ENCODE data around the gene PIGV.

The PIGV gene

GRCh38 chr1:26787706-26788514, at the start of gene PIGV:
Gene PIGV, plus strand, starts transcription at chr1:26787950. Its CDS starts 2,866 bp downstream, at chr1:26790816.
- in situ Hi-C loops (cut with HindIII; ENCODE audit: low sequenced_read_pairs): loop anchor here (5.0 kb wide), 1 partner anchor 186 kb away; no protein-coding TSS in a partner anchor

GRCh38 chr1:26739329-26739914, 48.3 kb upstream of the PIGV start:
- in situ Hi-C loops (cut with HindIII; ENCODE audit: low sequenced_read_pairs): no loop called here

GRCh38 chr1:26740023-26740634, 47.6 kb upstream of the PIGV start:
- in situ Hi-C loops (cut with HindIII; ENCODE audit: low sequenced_read_pairs): no loop called here

- in situ Hi-C loops (cut with HindIII; ENCODE audit: low sequenced_read_pairs): no loop called here
Measured at GRCh38 chr1:26740952-26741351, 46.8 kb upstream of the PIGV start.

GRCh38 chr1:26743426-26744059, 44.2 kb upstream of the PIGV start:
- in situ Hi-C loops (cut with HindIII; ENCODE audit: low sequenced_read_pairs): no loop called here

GRCh38 chr1:26744075-26744959, 43.4 kb upstream of the PIGV start:
- in situ Hi-C loops (cut with HindIII; ENCODE audit: low sequenced_read_pairs): no loop called here

- in situ Hi-C loops (cut with HindIII; ENCODE audit: low sequenced_read_pairs): no loop called here
Measured at GRCh38 chr1:26745191-26745590, 42.6 kb upstream of the PIGV start.

GRCh38 chr1:26747048-26747447, 40.7 kb upstream of the PIGV start:
- in situ Hi-C loops (cut with HindIII; ENCODE audit: low sequenced_read_pairs): no loop called here

GRCh38 chr1:26748351-26748750, 39.4 kb upstream of the PIGV start:
- in situ Hi-C loops (cut with HindIII; ENCODE audit: low sequenced_read_pairs): no loop called here

GRCh38 chr1:26749458-26749857, 38.3 kb upstream of the PIGV start:
- in situ Hi-C loops (cut with HindIII; ENCODE audit: low sequenced_read_pairs): no loop called here

GRCh38 chr1:26750428-26750827, 37.3 kb upstream of the PIGV start:
- in situ Hi-C loops (cut with HindIII; ENCODE audit: low sequenced_read_pairs): loop anchor here (5.0 kb wide), 1 partner anchor 73 kb away; no protein-coding TSS in a partner anchor

- in situ Hi-C loops (cut with HindIII; ENCODE audit: low sequenced_read_pairs): loop anchor here (5.0 kb wide), 1 partner anchor 75 kb away; no protein-coding TSS in a partner anchor
Measured at GRCh38 chr1:26752519-26752918, 35.2 kb upstream of the PIGV start.

GRCh38 chr1:26754086-26754874, 33.5 kb upstream of the PIGV start:
- in situ Hi-C loops (cut with HindIII; ENCODE audit: low sequenced_read_pairs): loop anchor here (5.0 kb wide), 1 partner anchor 77 kb away; no protein-coding TSS in a partner anchor

GRCh38 chr1:26758358-26758757, 29.4 kb upstream of the PIGV start:
- in situ Hi-C loops (cut with HindIII; ENCODE audit: low sequenced_read_pairs): no loop called here

- in situ Hi-C loops (cut with HindIII; ENCODE audit: low sequenced_read_pairs): no loop called here
Measured at GRCh38 chr1:26759531-26759930, 28.2 kb upstream of the PIGV start.

- in situ Hi-C loops (cut with HindIII; ENCODE audit: low sequenced_read_pairs): no loop called here
Measured at GRCh38 chr1:26761217-26761616, 26.5 kb upstream of the PIGV start.

- in situ Hi-C loops (cut with HindIII; ENCODE audit: low sequenced_read_pairs): no loop called here
Measured at GRCh38 chr1:26767714-26768113, 20.0 kb upstream of the PIGV start.

- in situ Hi-C loops (cut with HindIII; ENCODE audit: low sequenced_read_pairs): no loop called here
Measured at GRCh38 chr1:26768755-26769154, 19.0 kb upstream of the PIGV start.

GRCh38 chr1:26771285-26771642, 16.5 kb upstream of the PIGV start:
- in situ Hi-C loops (cut with HindIII; ENCODE audit: low sequenced_read_pairs): no loop called here

Data from endothelial cell of hepatic sinusoid (primary cell).